Neutrophil (primary cell): ENCODE data around the gene CCDC142.
"Not testable (repeated sequence)": the region's sequence is repeated elsewhere in the genome, so short reads cannot be mapped to it uniquely, and the experiment has no call there.

ENCODE experiments used
- H3K27ac ChIP-seq: fragments of 200-600 bp; sonication (generic); 2 replicates; pipeline ENCODE4 v1.5.1; 2016; ENCODE audit warnings: mild to moderate bottlenecking, moderate library complexity
- H3K27me3 ChIP-seq: fragments of 200-600 bp; sonication (generic); 2 replicates; pipeline ENCODE4 v1.6.0; 2016; ENCODE audit warnings: mild to moderate bottlenecking
- H3K36me3 ChIP-seq: fragments of 200-600 bp; sonication (generic); 2 replicates; pipeline ENCODE4 v1.5.1; 2017
- H3K4me1 ChIP-seq, 2 experiments: fragments of 200-600 bp in 1 of 2; sonication (generic) in 1 of 2; 1 replicate in 1 of 2; 2 replicates in 1 of 2; pipeline versions ENCODE4 v1.5.1 to v1.6.1; 2013 to 2016; ENCODE audit warnings: low read depth in 1 of 2, low read length in 1 of 2, mild to moderate bottlenecking in 1 of 2, moderate library complexity in 1 of 2; ENCODE audit not compliant: control insufficient read depth in 1 of 2, insufficient read depth in 1 of 2
- H3K4me3 ChIP-seq, 2 experiments: fragments of 200-600 bp in 1 of 2; sonication (generic) in 1 of 2; 1 replicate in 1 of 2; 2 replicates in 1 of 2; pipeline ENCODE4 v1.5.1; 2013 to 2016; ENCODE audit warnings: low read depth in 1 of 2, low read length in 1 of 2, mild to moderate bottlenecking in 1 of 2, moderate library complexity in 1 of 2
- H3K9me3 ChIP-seq: fragments of 200-600 bp; sonication (generic); 2 replicates; pipeline ENCODE4 v1.5.1; 2016
- CTCF ChIP-seq: fragments of 200-600 bp; sonication (generic); IDR thresholded peaks from 2 replicates; pipeline ENCODE4 v1.5.1; 2016; ENCODE audit warnings: antibody characterized with exemption

Gene CCDC142

GRCh38 chr2:74471332-74472065 is 11.3 kb downstream of the CCDC142 start:
- H3K4me1 ChIP-seq, result peaks cover 22 to 23% of the 10 kb centered on the region in 2 experiments
- H3K9me3 ChIP-seq, result no peaks in the 10 kb centered on the region
- no peaks in the 10 kb centered on the region for H3K27me3 ChIP-seq
- peak overlapping the region; percentile 85 to 90 for H3K4me3 ChIP-seq
- peak overlapping the region; percentile 89 for H3K27ac ChIP-seq
- H3K36me3 ChIP-seq, result peaks cover 22% of the 10 kb centered on the region
- TF ChIP-seq CTCF, result no peak

GRCh38 chr2:74470742-74471141 is 12.1 kb downstream of the CCDC142 start:
- not testable (repeated sequence) for H3K27me3 ChIP-seq, H3K4me3 ChIP-seq, H3K9me3 ChIP-seq, H3K27ac ChIP-seq
- peaks cover 16% of the 10 kb centered on the region for H3K36me3 ChIP-seq
- H3K4me1 ChIP-seq, result peaks cover 26 to 28% of the 10 kb centered on the region in 2 experiments

GRCh38 chr2:74464406-74464805 is 18.4 kb downstream of the CCDC142 start:
- no peaks in the 10 kb centered on the region for H3K9me3 ChIP-seq
- H3K4me1 ChIP-seq, result peaks cover 15 to 20% of the 10 kb centered on the region in 2 experiments
- peak overlapping the region; percentile 86 to 88 for H3K4me3 ChIP-seq
- peak overlapping the region; percentile 85 for H3K27ac ChIP-seq
- peaks cover 20% of the 10 kb centered on the region for H3K36me3 ChIP-seq
- no peaks in the 10 kb centered on the region for H3K27me3 ChIP-seq
- TF ChIP-seq CTCF, result no peak

GRCh38 chr2:74462786-74463105 is 20.1 kb downstream of the CCDC142 start:
- H3K4me3 ChIP-seq, result no peak overlapping the region

GRCh38 chr2:74462054-74462785 is 20.6 kb downstream of the CCDC142 start:
- Histone ChIP-seq H3K4me1 (peaks cover 24 to 34% of the 10 kb centered on the region in 2 experiments), H3K27ac (no peak overlapping the region), H3K36me3 (peaks cover 20% of the 10 kb centered on the region), H3K9me3 (no peaks in the 10 kb centered on the region), H3K4me3 (no peak overlapping the region), H3K27me3 (no peaks in the 10 kb centered on the region)
- TF ChIP-seq CTCF, result no peak

More at GRCh38 chr2:74462786-74463105, 20.1 kb downstream of the CCDC142 start:
- no peak overlapping the region for H3K27ac ChIP-seq
- TF ChIP-seq CTCF, result no peak
- H3K36me3 ChIP-seq, result peaks cover 20% of the 10 kb centered on the region
- no peaks in the 10 kb centered on the region for H3K27me3 ChIP-seq
- H3K9me3 ChIP-seq, result no peaks in the 10 kb centered on the region
- peaks cover 23 to 29% of the 10 kb centered on the region in 2 experiments for H3K4me1 ChIP-seq
